SK-N-SH (cell line): ENCODE results near the gene RLN2. TPM values are rescaled to one million over a fixed set of nuclear protein-coding genes. Genes with fewer than 3 reads are reported as not detected.
A peak's percentile ranks its signal among the peaks of the same experiment; 100 is the strongest.
"Not testable (repeated sequence)": the region's sequence is repeated elsewhere in the genome, so short reads cannot be mapped to it uniquely, and the experiment has no call there.

Experiments used
- CTCF ChIA-PET: fragments of 300-600, 350-600 bp; formaldehyde crosslinking; extraction: SDS; loops from one replicate; lab custom pipeline; 2021; lab: Yijun Ruan, JAX
- POLR2A ChIA-PET: fragments of 350-600 bp; sonication (Branson Sonifier 250); formaldehyde crosslinking; extraction: SDS; loops from one replicate; lab custom pipeline; 2020; ENCODE audit warnings: antibody characterized with exemption, inconsistent platforms; lab: Yijun Ruan, JAX
- DNase-seq: peaks from one replicate; pipeline ENCODE4 v3.0.0; 2012
- H2AFZ ChIP-seq: fragments of 200-600 bp; sonication (generic); 2 replicates; pipeline ENCODE4 v1.8.1; 2016; ENCODE audit warnings: antibody characterized with exemption, mild to moderate bottlenecking, low read depth
- H3F3A ChIP-seq: fragments of 200-600 bp; sonication (generic); replicated peaks from 2 replicates; pipeline ENCODE3; 2016; ENCODE audit warnings: antibody characterized with exemption, mild to moderate bottlenecking; ENCODE audit not compliant: insufficient read depth
- H3K27ac ChIP-seq, 2 experiments: fragments of 200-500 bp in 1 of 2; fragments of 200-600 bp in 1 of 2; sonication (Bioruptor generic) in 1 of 2; sonication (generic), shearing (Covaris generic) in 1 of 2; 2 replicates each; pipeline versions ENCODE4 v1.5.1 to v1.6.1; 2014 to 2016; ENCODE audit warnings: low read depth in 2 of 2, inconsistent platforms in 1 of 2, low read length in 1 of 2, mild to moderate bottlenecking in 1 of 2, mixed read lengths in 1 of 2
- H3K27me3 ChIP-seq: fragments of 200-600 bp; sonication (generic), shearing (Covaris generic); 2 replicates; pipeline ENCODE4 v1.6.1; 2016; ENCODE audit warnings: mixed run types; ENCODE audit not compliant: insufficient read depth
- H3K36me3 ChIP-seq, 2 experiments: fragments of 200-500 bp in 1 of 2; fragments of 200-600 bp in 1 of 2; sonication (Bioruptor generic) in 1 of 2; sonication (generic) in 1 of 2; replicated peaks in 1 of 2; 2 replicates each; pipeline versions ENCODE3 to v1.5.1; 2014 to 2016; ENCODE audit warnings: low read length in 1 of 2, mild to moderate bottlenecking in 1 of 2; ENCODE audit not compliant: insufficient read depth in 2 of 2, control insufficient read depth in 1 of 2
- H3K4me1 ChIP-seq, 2 experiments: fragments of 200-500 bp in 1 of 2; fragments of 200-600 bp in 1 of 2; sonication (Bioruptor generic) in 1 of 2; sonication (generic), shearing (Covaris generic) in 1 of 2; 2 replicates each; pipeline versions ENCODE4 v1.5.1 to v1.6.1; 2014 to 2016; ENCODE audit warnings: low read depth in 1 of 2, low read length in 1 of 2, mixed run types in 1 of 2; ENCODE audit not compliant: insufficient read depth in 2 of 2, control insufficient read depth in 1 of 2
- H3K4me2 ChIP-seq: fragments of 200-600 bp; sonication (generic), shearing (Covaris generic); 2 replicates; pipeline ENCODE4 v1.6.1; 2017; ENCODE audit warnings: mixed run types
- H3K4me3 ChIP-seq, 2 experiments: fragments of 200-500 bp in 1 of 2; fragments of 200-600 bp in 1 of 2; sonication (Bioruptor generic) in 1 of 2; sonication (generic), shearing (Covaris generic) in 1 of 2; 2 replicates each; pipeline versions ENCODE4 v1.5.1 to v1.8.1; 2014 to 2016; ENCODE audit warnings: low read depth in 2 of 2, inconsistent platforms in 1 of 2, low read length in 1 of 2, mild to moderate bottlenecking in 1 of 2, mixed read lengths in 1 of 2, moderate library complexity in 1 of 2
- H3K79me2 ChIP-seq: fragments of 200-600 bp; sonication (generic); 2 replicates; pipeline ENCODE4 v1.8.1; 2017; ENCODE audit warnings: mild to moderate bottlenecking; ENCODE audit not compliant: insufficient read depth
- H3K9ac ChIP-seq: fragments of 200-600 bp; sonication (generic); 2 replicates; pipeline ENCODE4 v1.6.1; 2017; ENCODE audit warnings: mixed run types
- H3K9me2 ChIP-seq: fragments of 200-600 bp; sonication (generic); 2 replicates; pipeline ENCODE4 v1.6.1; 2017; ENCODE audit warnings: mixed run types
- H3K9me3 ChIP-seq: fragments of 200-600 bp; sonication (generic); 2 replicates; pipeline ENCODE4 v1.6.1; 2017; ENCODE audit warnings: mixed run types, mild to moderate bottlenecking, moderate library complexity
- H4K20me1 ChIP-seq: fragments of 200-600 bp; sonication (generic); 2 replicates; pipeline ENCODE4 v1.6.1; 2017; ENCODE audit warnings: mild to moderate bottlenecking, mixed run types; ENCODE audit not compliant: insufficient read depth
- CHD2 ChIP-seq: fragments of 150-350 bp; IDR thresholded peaks from 2 replicates; pipeline ENCODE4 v1.6.1; 2018; ENCODE audit warnings: low read length; ENCODE audit not compliant: partially characterized antibody
- ELF1 ChIP-seq: IDR thresholded peaks from 2 replicates; pipeline ENCODE4 v1.4.0; 2012
- EP300 ChIP-seq, 2 experiments: IDR thresholded peaks; 2 replicates each; pipeline versions ENCODE4 v1.4.0 to v1.6.1; 2012; ENCODE audit warnings: borderline replicate concordance in 1 of 2, low read depth in 1 of 2, low read length in 1 of 2
- EZH2phosphoT487 ChIP-seq: fragments of 200-600 bp; sonication (generic); IDR thresholded peaks from 2 replicates; pipeline ENCODE4 v1.6.1; 2017; ENCODE audit warnings: low read depth, mixed run types, mild to moderate bottlenecking, antibody characterized with exemption, moderate library complexity, borderline replicate concordance
- FOSL2 ChIP-seq: IDR thresholded peaks from 2 replicates; pipeline ENCODE4 v1.4.0; 2012; ENCODE audit warnings: low read depth, mild to moderate bottlenecking, moderate library complexity, borderline replicate concordance
- GATA2 ChIP-seq: sonication (generic); formaldehyde crosslinking; IDR thresholded peaks from 2 replicates; pipeline ENCODE4 v1.5.0; 2020; ENCODE audit warnings: mild to moderate bottlenecking, missing genetic modification reagents
- JUND ChIP-seq: IDR thresholded peaks from 2 replicates; pipeline ENCODE4 v1.4.0; 2012
- MXI1 ChIP-seq: IDR thresholded peaks from 2 replicates; pipeline ENCODE4 v1.6.1; 2012; ENCODE audit warnings: mild to moderate bottlenecking, low read depth, low read length, improper control_type of control experiment
- PBX3 ChIP-seq: IDR thresholded peaks from 2 replicates; pipeline ENCODE4; 2012
- POLR2AphosphoS5 ChIP-seq: IDR thresholded peaks from 2 replicates; pipeline ENCODE4 v1.6.1; 2012; ENCODE audit warnings: low read depth, low read length
- RAD21 ChIP-seq: IDR thresholded peaks from 2 replicates; pipeline ENCODE4 v1.6.1; 2012; ENCODE audit warnings: mild to moderate bottlenecking, low read length
- RCOR1 ChIP-seq: fragments of 150-350 bp; IDR thresholded peaks from 2 replicates; pipeline ENCODE4 v1.6.1; 2017; ENCODE audit warnings: antibody characterized with exemption, low read length
- TCF12 ChIP-seq: IDR thresholded peaks from 2 replicates; pipeline ENCODE4 v1.4.0; 2012
- TEAD4 ChIP-seq: IDR thresholded peaks from 2 replicates; pipeline ENCODE4 v1.4.0; 2012; ENCODE audit warnings: mild to moderate bottlenecking, borderline replicate concordance; ENCODE audit not compliant: insufficient read depth
- USF2 ChIP-seq: fragments of 150-350 bp; IDR thresholded peaks from 2 replicates; pipeline ENCODE4 v1.6.1; 2017; ENCODE audit warnings: antibody characterized with exemption, low read length, low read depth, borderline replicate concordance
- WGBS: methylation state at CpG from one replicate; pipeline ENCODE4 v1.1.6; 2017; ENCODE audit warnings: low lambda C conversion rate; 5-methylcytosine and 5-hydroxymethylcytosine counted together
- polyA plus RNA-seq, 3 experiments: library from polyadenylated mRNA; depleted of rRNA; stranded (reverse); fragments of >200 nt; gene quantifications; 2 replicates each; pipeline ENCODE4 v1.2.3, GENCODE V29; 2012

The RLN2 gene
- 0.50 and 0.51 TPM in 2 replicates for polyA plus RNA-seq (2012; rRNA removed)
- 0.52 and 0.81 TPM in 2 replicates for polyA plus RNA-seq (2012; cell fraction: cytosol; rRNA removed)
- polyA plus RNA-seq (2012; cell fraction: nucleus; rRNA removed), result 0.32 TPM in 1 of 2 replicates, not detected in the other

GRCh38 chr9:5303840-5304795, at the start of gene RLN2:
Gene RLN2, minus strand, starts transcription at chr9:5304716. Its CDS starts 136 bp downstream, at chr9:5304580.
- POLR2A ChIA-PET, H3K4me1 ChIP-seq, H3K36me3 ChIP-seq, H3K27ac ChIP-seq, H4K20me1 ChIP-seq, H3K79me2 ChIP-seq, H3K27me3 ChIP-seq, CTCF ChIA-PET, H3F3A ChIP-seq, H3K9me3 ChIP-seq, H3K9me2 ChIP-seq, H3K9ac ChIP-seq, H3K4me2 ChIP-seq: not testable (repeated sequence)
- Histone ChIP-seq H2AFZ (peak within 1 kb of the TSS; percentile 70; the same call in 1 of the 2 replicates), H3K4me3 (peak within 1 kb of the TSS in 1 of 2 experiments; percentile 36; a peak in 2 of 4 replicates)
- 27% methylated on average over 6 of the region's 50 CpGs for WGBS
- DNase-seq, result peak; percentile 12

- Histone ChIP-seq H2AFZ (no peak overlapping the region), H3K9me3 (no peaks in the 10 kb centered on the region), H3K4me1 (peaks cover 0 to 11% of the 10 kb centered on the region in 2 experiments; a peak in 2 of 4 replicates), H3K4me3 (no peak overlapping the region), H3K79me2 (no peaks in the 10 kb centered on the region), H3F3A (no peaks in the 10 kb centered on the region), H3K27ac (peak overlapping the region in 1 of 2 experiments; percentile 68; a peak in 2 of 4 replicates), H3K9me2 (no peaks in the 10 kb centered on the region)
- WGBS, result 84% methylated on average over 2 of the region's 2 CpGs
- POLR2A ChIA-PET, result no interaction called here
- TF ChIP-seq MXI1, result no peak
- peak; percentile 86 for TF ChIP-seq GATA2
- no peak for TF ChIP-seq FOSL2
- no peak for TF ChIP-seq ELF1
- no peak for TF ChIP-seq EZH2phosphoT487
- 0 out of 2 replicates have a peak, but pooled peaks have one; percentile 14 for TF ChIP-seq JUND
- TF ChIP-seq EP300 (IDR thresholded peaks at IDR 0.05; ENCODE audit: borderline replicate concordance in 1 of 2, low read depth in 1 of 2, low read length in 1 of 2), result peak; percentile 18 to 92; a peak in 1 of 4 replicates
- peak; percentile 51; the same call in 1 of the 2 replicates for TF ChIP-seq PBX3
- no peak for TF ChIP-seq RAD21
- peak; percentile 49; the same call in 1 of the 2 replicates for TF ChIP-seq POLR2AphosphoS5
- peak; percentile 91 for TF ChIP-seq TCF12
- TF ChIP-seq RCOR1, result peak; percentile 74; the same call in 1 of the 2 replicates
- TF ChIP-seq TEAD4, result no peak
- TF ChIP-seq CHD2, result peak; percentile 70
- no peak for TF ChIP-seq USF2
- TF ChIP-seq, all 33 proteins: peak for 8
- Histone ChIP-seq H3K4me2 (no peak overlapping the region), H3K9ac (no peak overlapping the region), H3K36me3 (peaks cover 0 to 10% of the 10 kb centered on the region in 2 experiments), H4K20me1 (no peaks in the 10 kb centered on the region), H3K27me3 (no peaks in the 10 kb centered on the region)
- CTCF ChIA-PET, result no interaction called here
- peak; percentile 25 for DNase-seq
These were observed 49.7 kb upstream of the RLN2 start for GRCh38 chr9:5354184-5354583.
